ENCODE data around the gene FBXL13.
"Not testable (repeated sequence)": the region's sequence is repeated elsewhere in the genome, so short reads cannot be mapped to it uniquely, and the experiment has no call there.

Gene FBXL13

DNA sequence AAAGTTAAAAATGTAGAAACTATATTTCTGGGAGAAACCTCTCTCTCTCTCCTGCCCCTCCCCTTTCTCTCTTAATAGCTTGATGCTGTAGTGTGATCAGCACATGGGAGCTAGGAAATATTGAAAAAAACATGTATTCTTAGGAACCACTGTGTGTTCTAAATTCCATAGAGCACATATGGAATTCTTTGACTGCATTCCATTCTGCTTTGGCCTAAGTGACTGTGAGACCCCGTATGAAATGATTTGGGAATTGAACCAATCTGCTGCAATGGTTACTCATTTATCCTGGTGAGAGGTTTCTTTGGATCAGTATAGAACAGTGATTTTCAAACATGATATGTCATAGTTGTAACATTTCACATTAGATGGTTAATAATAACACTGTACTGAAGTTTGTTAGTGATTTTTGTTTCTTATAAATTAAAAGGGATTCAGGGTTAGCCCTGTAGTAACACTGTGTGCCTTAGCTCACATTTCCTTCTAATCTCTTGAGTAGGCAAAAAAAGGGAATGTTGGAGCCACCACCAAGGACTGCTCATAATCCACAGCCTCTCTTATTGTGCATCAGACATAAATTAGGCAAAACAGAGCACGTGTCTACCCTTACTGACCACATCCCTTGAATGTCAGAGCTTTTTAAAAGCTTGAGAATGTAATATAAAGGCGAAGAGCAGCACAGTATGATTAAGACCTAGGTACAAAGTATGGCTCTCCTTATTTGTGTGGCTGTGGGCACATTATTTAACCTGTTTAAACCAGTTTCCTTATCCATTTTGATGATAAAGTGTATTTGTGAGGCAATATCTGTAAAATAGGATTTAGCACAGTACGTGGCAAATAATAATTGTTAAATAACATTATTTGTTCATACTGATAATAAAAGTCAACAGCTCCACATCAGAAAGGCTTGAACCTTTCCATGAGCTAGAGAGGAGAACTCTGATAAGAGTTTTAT is 256.7 kb downstream of the FBXL13 start:
- no peak for DNase-seq (ENCODE audit: low spot score)

DNA sequence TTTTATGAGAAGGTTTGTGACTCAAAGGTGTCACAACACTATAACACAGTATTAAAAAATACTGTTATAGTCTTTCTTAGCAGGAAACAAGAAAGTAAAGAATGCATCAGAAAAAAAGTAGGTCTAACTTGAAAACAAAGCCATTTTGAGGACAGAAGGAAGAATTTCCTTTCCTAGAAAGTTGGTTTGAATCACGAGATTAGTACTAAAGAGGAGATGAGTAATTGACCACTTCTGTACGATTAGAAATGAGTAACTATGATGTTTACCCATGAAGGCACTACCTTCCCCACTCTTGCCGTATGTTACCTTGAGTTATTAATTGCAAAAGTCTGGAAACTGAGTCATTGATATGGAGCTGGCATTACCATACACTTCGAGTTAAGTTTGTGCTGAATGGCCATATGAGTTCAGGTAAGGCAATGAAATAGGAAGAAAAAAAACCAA is 260.5 kb downstream of the FBXL13 start:
- DNase-seq (ENCODE audit: low spot score) = peak; percentile 84

DNA sequence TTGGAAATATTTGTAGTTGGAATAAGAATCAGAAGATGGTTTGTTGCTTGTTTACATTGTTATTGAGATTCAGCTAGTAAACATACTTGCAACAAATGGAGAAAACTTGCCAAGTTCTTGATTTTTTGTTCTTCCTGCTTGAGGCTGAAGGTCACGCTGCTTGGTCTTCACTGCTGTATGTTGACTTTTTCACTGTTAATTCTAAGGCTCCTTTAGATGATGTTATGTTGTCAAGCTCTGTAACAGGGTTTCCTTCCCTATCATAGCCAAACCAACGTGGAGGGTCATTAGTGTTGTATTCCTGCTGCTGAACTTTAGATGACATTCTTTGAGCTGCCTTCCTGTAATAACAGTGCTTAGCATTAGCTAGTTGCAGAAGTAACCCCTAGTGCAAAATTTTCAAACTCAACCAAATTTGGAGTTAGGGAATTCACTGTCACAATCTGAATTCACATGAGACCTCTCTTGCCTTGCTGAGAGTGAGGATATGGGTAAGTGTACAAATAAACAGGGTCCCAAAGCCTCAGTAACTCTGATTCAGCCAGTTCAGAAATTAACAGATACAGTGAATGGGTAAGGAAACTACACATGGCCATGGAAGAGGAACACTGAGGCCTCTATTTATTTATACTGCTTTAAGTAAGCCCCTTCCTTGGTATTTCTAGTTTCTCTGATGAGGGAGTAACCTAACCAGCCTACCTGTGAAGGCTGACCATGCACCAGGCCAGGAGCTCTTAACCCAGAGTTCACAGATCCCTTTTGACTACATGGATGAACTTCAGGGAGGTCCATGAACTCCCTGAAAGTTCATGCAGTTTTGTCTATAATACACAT is 261.2 kb downstream of the FBXL13 start:
- no peak for DNase-seq (ENCODE audit: low spot score)

DNA sequence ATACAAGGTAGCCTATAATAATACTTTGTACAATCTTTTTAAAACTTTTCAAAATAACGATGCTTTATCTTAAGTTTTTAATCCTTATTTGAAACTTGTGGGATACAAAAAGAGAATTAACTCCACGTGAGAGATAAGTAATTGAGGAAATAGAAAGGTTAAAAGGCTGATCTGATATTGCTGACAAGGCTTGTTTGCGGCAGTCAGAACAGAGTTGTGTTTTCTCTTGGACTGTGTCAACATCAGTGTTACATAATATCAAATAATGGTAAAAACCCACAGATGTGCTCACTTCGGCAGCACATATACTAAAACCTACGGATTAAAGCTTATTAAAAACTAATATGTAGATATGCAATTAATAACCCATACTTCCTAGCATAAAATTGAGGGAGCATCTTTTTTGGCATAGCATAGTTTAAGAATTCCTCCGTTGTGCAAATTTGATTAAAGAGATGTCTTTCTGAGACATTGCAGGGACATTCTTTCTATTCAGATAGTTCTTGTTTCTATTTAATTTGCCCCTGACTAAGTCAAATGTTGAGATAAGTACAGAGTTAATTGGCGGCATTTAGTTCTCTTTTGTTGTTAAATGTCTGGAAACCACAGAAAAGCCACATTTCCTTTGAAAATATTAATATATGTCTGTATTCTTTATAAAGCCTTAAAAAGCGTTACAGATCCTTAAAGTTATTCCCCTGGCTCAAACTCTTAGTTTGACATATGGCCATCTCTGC is 262.5 kb downstream of the FBXL13 start:
- no peak for DNase-seq (ENCODE audit: low spot score)

DNA sequence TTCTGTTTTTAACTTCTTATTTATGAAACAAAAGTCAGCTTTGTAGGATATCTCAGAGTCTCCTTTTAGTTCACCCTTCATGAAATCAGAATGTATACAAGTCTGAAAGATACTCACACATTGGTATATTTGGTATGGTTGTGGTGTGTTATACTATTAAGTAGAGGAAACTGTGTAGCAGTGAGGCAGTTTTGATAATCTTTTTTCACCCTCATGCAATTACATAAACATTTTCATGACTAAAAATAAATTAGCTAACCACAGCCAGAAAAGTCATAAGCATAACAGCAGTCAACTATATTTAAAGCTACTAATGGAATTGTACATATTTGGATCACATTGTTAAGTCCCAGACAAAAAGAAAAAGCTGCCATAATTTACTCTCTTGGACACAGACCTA is 263.7 kb downstream of the FBXL13 start:
- no peak for DNase-seq (ENCODE audit: low spot score)

DNA sequence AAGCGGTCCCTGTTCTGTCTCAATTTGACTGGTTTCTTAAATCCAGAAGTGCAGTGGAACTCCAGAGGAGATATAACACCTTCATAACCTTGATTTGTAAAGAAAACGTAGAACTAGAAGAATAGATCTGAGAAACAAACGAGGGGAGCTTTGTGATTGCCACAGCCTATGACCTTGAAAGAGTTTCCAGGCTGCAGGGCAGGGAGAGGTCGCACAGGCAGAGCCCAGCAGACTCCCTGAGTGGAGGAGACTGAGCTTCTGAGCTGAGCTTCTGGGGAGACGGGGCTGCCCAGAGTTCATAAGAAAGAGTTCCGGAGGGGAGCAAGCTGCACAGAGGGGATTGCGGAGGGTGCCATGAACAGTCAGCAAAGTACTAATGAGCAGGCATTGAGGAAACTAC is 268.0 kb downstream of the FBXL13 start:
- DNase-seq (ENCODE audit: low spot score) = no peak

DNA sequence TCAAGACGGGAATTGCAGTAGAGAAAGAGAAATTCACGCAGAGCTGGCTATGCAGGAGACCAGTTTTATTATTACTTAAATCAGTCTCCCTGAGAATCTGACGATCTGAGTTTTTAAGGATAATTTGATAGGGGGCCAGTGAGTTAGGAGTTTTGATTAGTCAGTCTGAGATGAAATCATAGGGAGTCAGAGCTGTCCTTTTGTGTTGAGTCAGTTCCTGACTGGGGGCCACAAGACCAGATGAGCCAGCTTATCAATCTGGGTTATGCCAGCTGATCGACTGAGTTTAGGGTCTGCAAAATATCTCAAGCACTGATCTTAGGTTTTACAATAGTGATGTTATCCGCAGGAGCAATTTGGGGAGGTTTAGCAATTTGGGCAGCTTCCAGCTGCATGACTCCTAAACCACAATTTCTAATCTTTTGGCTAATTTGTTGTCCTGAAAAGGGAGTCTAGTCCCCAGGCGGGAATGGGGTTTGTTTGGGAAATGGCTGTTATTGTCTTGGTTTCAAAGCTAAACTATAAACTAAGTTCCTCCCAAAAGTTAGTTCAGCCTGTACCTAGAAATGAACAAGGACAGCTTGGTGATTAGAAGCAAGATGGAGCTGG is 278.5 kb downstream of the FBXL13 start:
- not testable (repeated sequence) for DNase-seq (ENCODE audit: low spot score)

DNA sequence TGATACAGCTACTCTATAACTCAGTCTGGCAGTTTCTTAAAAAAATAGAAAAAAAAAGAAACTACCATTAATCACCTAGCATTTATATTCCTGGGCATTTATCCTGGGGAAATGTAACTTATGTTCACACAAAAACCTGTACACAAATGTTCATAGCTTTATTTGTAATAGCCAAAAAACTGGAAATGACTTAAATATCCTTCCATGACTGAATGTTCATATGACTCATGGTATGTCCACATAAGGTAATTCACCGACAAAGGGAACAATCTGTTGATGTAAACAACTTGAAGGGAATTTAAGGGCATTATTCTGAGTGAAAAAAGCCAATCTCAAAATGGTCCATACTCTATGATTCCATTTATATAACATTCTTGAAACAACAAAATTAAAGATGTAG is 280.0 kb downstream of the FBXL13 start:
- not testable (repeated sequence) for DNase-seq (ENCODE audit: low spot score)

DNA sequence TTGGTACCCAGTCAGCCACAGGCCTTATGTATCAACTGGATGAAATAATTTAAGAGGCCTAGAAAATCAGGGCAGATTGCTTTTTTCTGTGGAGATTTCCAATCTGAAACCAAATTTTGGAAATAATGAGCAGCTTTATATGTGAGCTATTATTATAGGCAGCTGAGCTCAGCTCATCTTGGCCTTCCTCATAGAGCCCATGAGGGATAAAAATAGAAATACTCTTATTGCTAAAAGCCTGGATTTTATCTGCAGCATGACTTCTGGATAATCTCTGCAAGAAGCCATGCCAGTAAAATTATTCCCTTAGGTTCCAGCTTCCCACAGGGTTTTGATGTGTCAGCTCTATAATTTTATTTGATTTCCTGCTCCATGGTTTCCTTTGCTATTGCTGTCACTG is 282.8 kb downstream of the FBXL13 start:
- not testable (repeated sequence) for DNase-seq (ENCODE audit: low spot score)

DNA sequence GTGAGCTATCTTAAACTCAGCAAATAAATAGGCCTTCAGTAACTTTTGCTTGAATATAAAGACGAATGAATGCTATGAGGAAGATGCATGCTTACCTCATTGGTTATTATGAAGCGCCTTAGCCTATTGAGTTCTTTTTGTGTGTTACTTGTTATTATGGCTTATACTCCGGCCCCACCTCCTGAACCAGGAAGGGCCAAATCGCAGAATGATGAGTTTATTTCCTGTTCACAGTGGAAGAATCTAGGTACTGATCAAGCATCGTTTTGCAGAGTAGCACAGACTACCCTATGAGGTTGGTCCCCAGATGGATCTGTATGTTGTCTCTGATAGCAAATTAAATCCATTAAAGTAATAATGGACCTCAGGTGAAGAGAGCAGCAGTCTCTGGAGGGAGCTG is 283.2 kb downstream of the FBXL13 start:
- DNase-seq (ENCODE audit: low spot score) = not testable (repeated sequence)

DNA sequence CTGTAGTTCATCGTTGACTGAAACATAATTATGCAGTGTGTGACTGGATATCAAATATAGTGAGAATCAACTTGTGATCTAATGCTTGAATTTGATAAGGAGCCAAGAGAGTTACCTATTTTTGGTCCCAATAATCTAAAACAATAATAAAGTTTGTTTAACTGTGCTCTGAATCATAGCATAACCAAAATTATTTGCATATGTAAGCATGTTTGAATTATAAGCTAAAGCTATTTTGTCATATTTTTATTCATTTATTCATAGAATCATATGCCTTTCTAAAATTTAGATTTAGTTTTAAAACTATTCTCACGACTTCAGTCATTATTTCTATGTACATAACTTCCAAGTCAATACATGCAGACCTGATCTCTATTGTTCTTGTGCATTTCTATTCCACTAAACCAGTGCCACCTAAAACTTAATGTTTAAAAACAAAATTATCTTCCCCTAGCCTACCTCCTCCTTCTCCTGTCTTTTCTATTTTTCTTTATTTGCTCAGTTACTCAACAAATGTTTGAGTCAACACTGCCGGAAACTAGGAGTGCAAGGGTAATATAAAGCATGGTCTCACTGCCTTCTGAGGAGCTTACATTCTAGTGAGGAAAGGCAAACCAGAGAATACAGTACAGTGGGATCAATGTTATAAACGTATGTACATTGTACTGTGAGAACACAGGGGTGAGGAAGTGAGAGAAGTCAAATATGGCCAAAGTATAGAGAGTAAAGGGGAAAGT is 284.1 kb downstream of the FBXL13 start:
- not testable (repeated sequence) for DNase-seq (ENCODE audit: low spot score)

DNA sequence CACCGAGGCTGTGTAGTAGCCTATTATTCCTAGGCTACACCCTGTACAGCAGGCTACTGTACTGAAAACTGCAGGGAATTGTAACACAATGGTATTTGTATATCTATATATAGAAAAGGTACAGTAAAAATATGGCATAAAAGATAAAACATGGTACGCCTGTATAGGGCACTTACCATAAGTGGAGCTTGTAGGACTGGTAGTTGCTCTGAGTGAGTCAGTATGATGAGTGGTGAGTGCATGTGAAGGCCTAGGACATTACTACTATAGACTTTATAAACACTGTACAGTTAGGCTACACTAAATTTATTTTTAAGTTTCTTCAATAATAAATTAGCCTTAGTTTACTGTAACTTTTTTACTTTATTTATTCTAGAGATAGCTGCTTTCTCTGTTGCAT is 285.8 kb downstream of the FBXL13 start:
- not testable (repeated sequence) for DNase-seq (ENCODE audit: low spot score)

DNA sequence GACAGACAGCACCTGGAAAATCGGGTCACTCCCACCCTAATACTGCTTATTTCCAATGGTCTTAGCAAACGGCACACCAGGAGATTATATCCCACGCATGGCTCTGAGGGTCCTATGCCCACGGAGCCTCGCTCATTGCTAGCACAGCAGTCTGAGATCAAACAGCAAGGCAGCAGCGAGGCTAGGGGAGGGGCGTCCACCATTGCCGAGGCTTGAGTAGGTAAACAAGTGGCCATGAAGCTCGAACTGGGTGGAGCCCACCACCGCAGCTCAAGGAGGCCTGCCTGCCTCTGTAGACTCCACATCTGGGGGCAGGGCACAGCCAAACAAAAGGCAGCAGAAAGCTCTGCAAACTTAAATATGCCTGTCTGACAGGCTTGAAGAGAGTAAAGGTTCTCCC is 293.7 kb downstream of the FBXL13 start:
- DNase-seq (ENCODE audit: low spot score) = not testable (repeated sequence)

DNA sequence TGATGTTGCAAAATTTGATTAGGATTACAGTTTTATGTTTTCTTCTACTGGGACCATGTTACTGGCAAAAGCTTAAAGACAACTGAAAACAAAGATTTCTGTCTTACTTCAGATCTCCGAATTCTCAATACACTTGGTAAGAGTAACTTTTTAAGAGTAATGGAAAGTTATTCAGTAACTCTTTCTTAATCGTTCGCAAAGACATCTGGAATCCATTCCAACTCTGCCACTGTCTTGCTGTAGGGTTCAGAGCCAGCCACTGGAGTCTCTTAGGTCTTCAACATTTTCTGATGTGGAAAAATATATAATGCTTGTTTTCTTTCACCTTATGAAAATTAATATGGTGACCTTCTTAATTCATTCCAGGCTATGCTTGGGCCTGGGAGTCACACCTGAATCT is 295.9 kb downstream of the FBXL13 start:
- not testable (repeated sequence) for DNase-seq (ENCODE audit: low spot score)

DNA sequence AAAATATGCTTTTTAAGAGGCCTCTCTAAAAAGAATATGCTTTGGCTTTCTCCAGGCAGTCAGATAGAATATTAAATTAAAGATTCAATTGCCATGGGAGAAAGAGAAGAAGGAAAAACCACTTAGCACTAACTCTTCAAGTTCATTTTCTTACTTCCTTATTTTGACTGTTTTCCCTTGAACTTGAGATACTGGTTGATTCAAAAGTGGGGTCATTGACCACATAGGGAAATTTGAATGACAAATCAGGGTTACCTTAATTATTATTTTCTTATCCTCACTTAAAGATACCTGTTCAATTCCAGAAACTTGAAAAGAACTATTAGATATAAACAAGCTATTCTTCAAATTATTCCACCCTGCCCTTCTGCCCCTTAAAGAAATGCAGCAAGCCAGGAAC is 298.4 kb downstream of the FBXL13 start:
- not testable (repeated sequence) for DNase-seq (ENCODE audit: low spot score)

DNA sequence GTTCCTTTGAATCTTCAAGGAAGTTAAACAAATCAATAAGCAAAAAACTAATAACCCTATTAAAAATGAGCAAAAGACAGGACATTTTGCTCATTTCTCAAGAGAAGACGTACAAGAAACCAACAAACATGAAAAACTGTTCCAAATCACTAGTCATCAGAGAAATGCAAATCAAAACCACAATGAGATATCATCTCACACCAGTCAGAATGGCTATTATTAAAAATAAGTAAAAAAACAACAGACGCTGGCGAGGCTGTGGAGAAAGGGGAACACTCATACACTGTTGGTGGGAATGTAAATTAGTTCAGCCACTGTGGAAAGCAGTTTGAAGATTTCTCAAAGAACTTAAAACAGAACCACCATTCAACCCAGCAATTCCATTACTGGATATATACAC is 304.1 kb downstream of the FBXL13 start:
- not testable (repeated sequence) for DNase-seq (ENCODE audit: low spot score)

DNA sequence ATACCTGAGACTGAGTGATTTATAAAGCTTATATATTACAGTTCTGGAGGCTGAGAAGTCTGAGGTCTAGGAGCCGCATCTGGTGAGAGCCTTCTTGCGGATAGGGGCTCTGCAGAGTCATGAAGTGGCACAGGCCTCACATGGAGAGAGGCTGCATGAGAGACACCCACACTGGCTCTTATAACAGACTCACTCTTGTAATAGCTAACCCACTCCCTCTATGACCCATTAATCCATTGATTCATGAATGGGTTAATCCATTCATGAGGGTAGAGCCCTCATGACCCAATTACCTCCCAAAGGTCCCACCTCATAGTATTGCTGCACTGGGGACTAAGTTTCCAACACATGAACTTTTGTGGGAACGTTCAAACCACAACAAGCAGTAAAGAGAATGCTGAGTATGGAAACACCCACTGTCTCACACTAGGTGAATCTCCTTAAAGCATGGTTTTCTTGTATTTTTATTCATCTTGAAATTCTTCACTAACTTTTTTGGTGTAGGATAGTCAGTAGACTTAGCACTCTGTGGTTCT is 304.9 kb downstream of the FBXL13 start:
- DNase-seq (ENCODE audit: low spot score) = not testable (repeated sequence)

DNA sequence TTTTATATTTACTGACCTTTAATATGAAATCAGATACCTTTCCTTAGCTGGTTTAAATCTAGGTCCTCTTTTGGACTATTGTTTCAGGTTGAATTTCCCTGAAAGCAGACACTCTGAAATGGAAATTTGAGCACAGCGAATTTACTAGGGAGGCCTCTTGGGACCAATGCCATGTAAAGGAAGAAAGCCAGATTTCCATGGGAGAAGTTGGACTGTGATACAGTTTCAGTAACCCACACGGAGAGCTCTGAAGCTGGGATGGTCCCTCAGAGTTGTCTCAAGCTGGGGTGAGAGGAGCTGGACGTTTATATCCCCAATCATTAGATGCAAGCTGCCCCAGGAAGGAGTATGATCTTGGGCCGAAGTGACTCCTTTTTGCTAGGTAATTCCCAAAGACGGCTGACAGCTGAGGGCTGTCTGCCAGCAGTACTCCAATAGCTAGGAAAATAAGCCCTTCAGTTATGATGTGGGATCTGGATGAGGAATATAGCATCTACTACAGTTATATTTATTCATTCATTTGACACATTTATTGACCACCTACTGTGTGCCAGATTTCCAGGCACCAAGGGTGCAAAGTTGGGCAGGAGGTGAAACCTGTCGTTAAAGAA is 311.2 kb downstream of the FBXL13 start:
- DNase-seq (ENCODE audit: low spot score) = not testable (repeated sequence)

Measured in RKO (cell line).